ENCODE measurements around the gene IGFBP7. TPM values are rescaled to one million over a fixed set of nuclear protein-coding genes. Genes with fewer than 3 reads are reported as not detected.

IGFBP7 gene
- total and polyA plus RNA-seq, 2 of the 8 experiments (the other 6 are each of a cell fraction or from before 2014, with no cell fraction given): 0.17 to 0.48 TPM

DNA sequence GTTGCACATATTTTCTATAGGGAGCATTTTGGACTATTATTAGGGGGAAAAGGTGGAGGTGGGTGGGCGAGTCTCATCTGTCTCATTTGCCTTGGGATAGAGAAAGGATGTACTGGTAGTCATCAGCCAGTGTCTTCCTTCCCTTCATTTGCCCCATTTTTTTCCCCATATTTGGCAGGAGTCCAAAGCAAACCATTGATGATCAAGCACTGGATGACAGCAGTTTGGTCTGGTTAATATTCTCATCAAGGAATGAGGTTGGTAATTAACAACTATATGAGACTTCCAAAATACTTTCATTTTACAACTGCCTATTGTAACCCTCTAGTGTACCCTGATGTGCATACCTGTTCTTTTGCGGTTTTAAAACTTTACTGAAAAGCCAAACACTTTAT is 22.6 kb upstream of the IGFBP7 start:
- CTCF ChIA-PET (ENCODE audit: partially characterized antibody): interaction anchor here (1.5 to 1.7 kb wide), 2 partner anchors 30 to 58 kb away, joined by 5 to 6 read pairs; no protein-coding TSS in a partner anchor

More for the DNA sequence above, 22.6 kb upstream of the IGFBP7 start:
- WGBS, 2 experiments (ENCODE audit: extremely low coverage in 1 of 2, insufficient coverage in 1 of 2, insufficient read length in 1 of 2, insufficient replicate concordance in 2 of 2, low coverage in 1 of 2, low lambda C conversion rate in 2 of 2, missing lambda C conversion rate in 1 of 2): 61% methylated on average over 2 of the region's 2 CpGs; no CpG with 5 or more reads in 1 of the 2 experiments
- Histone ChIP-seq H3K14ac (ENCODE audit: insufficient read length) (no peak overlapping the region), H2AK5ac (ENCODE audit: low read depth, low read length) (no peak overlapping the region), H3K36me3 (ENCODE audit: control insufficient read depth in 2 of 4, insufficient read depth in 4 of 4, low read length in 3 of 4) (no peaks in the 10 kb centered on the region), H3K56ac (replicated peaks; ENCODE audit: insufficient read length, low read depth, low read length) (no peak overlapping the region), H3K27ac (ENCODE audit: low read depth, low read length) (no peak overlapping the region), H2BK15ac (ENCODE audit: low read length) (no peak overlapping the region), H3K4me2 (ENCODE audit: insufficient read depth in 1 of 2, low read depth in 2 of 2, low read length in 2 of 2) (no peak overlapping the region), H3K27me3 (replicated peaks in 1 of 4; ENCODE audit: control insufficient read depth in 3 of 4, extremely low read depth in 1 of 4, insufficient read depth in 3 of 4, low read length in 3 of 4) (no peaks in the 10 kb centered on the region), H3K18ac (ENCODE audit: extremely low read depth, low read length) (no peak overlapping the region), H2BK120ac (replicated peaks; ENCODE audit: low read depth, low read length) (no peak overlapping the region), H4K8ac (ENCODE audit: extremely low read depth, insufficient read depth, low read length) (no peak overlapping the region), H3K4me1 (replicated peaks in 1 of 4; ENCODE audit: control insufficient read depth in 3 of 4, insufficient read depth in 4 of 4, low read length in 3 of 4) (no peaks in the 10 kb centered on the region), H2AFZ (ENCODE audit: low read length) (no peak overlapping the region), H3K4ac (replicated peaks; ENCODE audit: insufficient read length, low read depth, low read length) (no peak overlapping the region), H3K4me3 (ENCODE audit: extremely low read depth in 1 of 4, insufficient read depth in 2 of 4, low read depth in 3 of 4, low read length in 4 of 4) (no peak overlapping the region), H4K5ac (ENCODE audit: insufficient read length, low read depth, low read length) (no peak overlapping the region), H3K23ac (ENCODE audit: insufficient read length) (no peak overlapping the region), H4K20me1 (replicated peaks in 1 of 2; ENCODE audit: control insufficient read depth in 1 of 2, insufficient read depth in 2 of 2, low read length in 2 of 2) (no peaks in the 10 kb centered on the region), H3K23me2 (ENCODE audit: low read depth, low read length) (no peaks in the 10 kb centered on the region; the same call in 1 of the 2 replicates), H3K9ac (replicated peaks in 1 of 4; ENCODE audit: extremely low read depth in 1 of 4, low read depth in 3 of 4, low read length in 3 of 4) (no peak overlapping the region), H2BK5ac (ENCODE audit: low read depth, low read length) (no peak overlapping the region), H3K79me1 (ENCODE audit: low read depth, low read length) (no peaks in the 10 kb centered on the region), H2BK12ac (ENCODE audit: low read depth, low read length) (no peak overlapping the region), H3K79me2 (ENCODE audit: control insufficient read depth in 1 of 2, insufficient read depth in 2 of 2, low read length in 2 of 2) (no peaks in the 10 kb centered on the region), H3K9me3 (ENCODE audit: insufficient read depth in 2 of 2, low read depth in 1 of 2, low read length in 1 of 2) (peaks cover 7 to 10% of the 10 kb centered on the region in 2 experiments; a peak in 2 of 4 replicates), H4K91ac (replicated peaks; ENCODE audit: insufficient read length, low read length) (no peak overlapping the region), H2BK20ac (ENCODE audit: low read length) (no peak overlapping the region)
- TF ChIP-seq SRF (IDR thresholded peaks at IDR 0.05; ENCODE audit: low read depth, low read length): no peak
- no peak for FAIRE-seq
- POLR2A ChIA-PET (ENCODE audit: partially characterized antibody): no interaction called here
- DNase-seq (ENCODE audit: low read depth in 1 of 2, low spot score in 2 of 2): no peak
